SK-N-SH (cell line): Measurements from ENCODE around the gene ARL6IP5. TPM values are rescaled to one million over a fixed set of nuclear protein-coding genes. Genes with fewer than 3 reads are reported as not detected.
A peak's percentile ranks its signal among the peaks of the same experiment; 100 is the strongest.

Experiments
- CTCF ChIA-PET: fragments of 300-600, 350-600 bp; formaldehyde crosslinking; extraction: SDS; loops from one replicate; lab custom pipeline; 2021; lab: Yijun Ruan, JAX
- POLR2A ChIA-PET: fragments of 350-600 bp; sonication (Branson Sonifier 250); formaldehyde crosslinking; extraction: SDS; loops from one replicate; lab custom pipeline; 2020; ENCODE audit warnings: antibody characterized with exemption, inconsistent platforms; lab: Yijun Ruan, JAX
- DNase-seq: peaks from one replicate; pipeline ENCODE4 v3.0.0; 2012
- H2AFZ ChIP-seq: fragments of 200-600 bp; sonication (generic); 2 replicates; pipeline ENCODE4 v1.8.1; 2016; ENCODE audit warnings: antibody characterized with exemption, mild to moderate bottlenecking, low read depth
- H3F3A ChIP-seq: fragments of 200-600 bp; sonication (generic); replicated peaks from 2 replicates; pipeline ENCODE3; 2016; ENCODE audit warnings: antibody characterized with exemption, mild to moderate bottlenecking; ENCODE audit not compliant: insufficient read depth
- H3K27ac ChIP-seq, 2 experiments: fragments of 200-500 bp in 1 of 2; fragments of 200-600 bp in 1 of 2; sonication (Bioruptor generic) in 1 of 2; sonication (generic), shearing (Covaris generic) in 1 of 2; 2 replicates each; pipeline versions ENCODE4 v1.5.1 to v1.6.1; 2014 to 2016; ENCODE audit warnings: low read depth in 2 of 2, inconsistent platforms in 1 of 2, low read length in 1 of 2, mild to moderate bottlenecking in 1 of 2, mixed read lengths in 1 of 2
- H3K27me3 ChIP-seq: fragments of 200-600 bp; sonication (generic), shearing (Covaris generic); 2 replicates; pipeline ENCODE4 v1.6.1; 2016; ENCODE audit warnings: mixed run types; ENCODE audit not compliant: insufficient read depth
- H3K36me3 ChIP-seq, 2 experiments: fragments of 200-500 bp in 1 of 2; fragments of 200-600 bp in 1 of 2; sonication (Bioruptor generic) in 1 of 2; sonication (generic) in 1 of 2; replicated peaks in 1 of 2; 2 replicates each; pipeline versions ENCODE3 to v1.5.1; 2014 to 2016; ENCODE audit warnings: low read length in 1 of 2, mild to moderate bottlenecking in 1 of 2; ENCODE audit not compliant: insufficient read depth in 2 of 2, control insufficient read depth in 1 of 2
- H3K4me1 ChIP-seq, 2 experiments: fragments of 200-500 bp in 1 of 2; fragments of 200-600 bp in 1 of 2; sonication (Bioruptor generic) in 1 of 2; sonication (generic), shearing (Covaris generic) in 1 of 2; 2 replicates each; pipeline versions ENCODE4 v1.5.1 to v1.6.1; 2014 to 2016; ENCODE audit warnings: low read depth in 1 of 2, low read length in 1 of 2, mixed run types in 1 of 2; ENCODE audit not compliant: insufficient read depth in 2 of 2, control insufficient read depth in 1 of 2
- H3K4me2 ChIP-seq: fragments of 200-600 bp; sonication (generic), shearing (Covaris generic); 2 replicates; pipeline ENCODE4 v1.6.1; 2017; ENCODE audit warnings: mixed run types
- H3K4me3 ChIP-seq, 2 experiments: fragments of 200-500 bp in 1 of 2; fragments of 200-600 bp in 1 of 2; sonication (Bioruptor generic) in 1 of 2; sonication (generic), shearing (Covaris generic) in 1 of 2; 2 replicates each; pipeline versions ENCODE4 v1.5.1 to v1.8.1; 2014 to 2016; ENCODE audit warnings: low read depth in 2 of 2, inconsistent platforms in 1 of 2, low read length in 1 of 2, mild to moderate bottlenecking in 1 of 2, mixed read lengths in 1 of 2, moderate library complexity in 1 of 2
- H3K79me2 ChIP-seq: fragments of 200-600 bp; sonication (generic); 2 replicates; pipeline ENCODE4 v1.8.1; 2017; ENCODE audit warnings: mild to moderate bottlenecking; ENCODE audit not compliant: insufficient read depth
- H3K9ac ChIP-seq: fragments of 200-600 bp; sonication (generic); 2 replicates; pipeline ENCODE4 v1.6.1; 2017; ENCODE audit warnings: mixed run types
- H3K9me2 ChIP-seq: fragments of 200-600 bp; sonication (generic); 2 replicates; pipeline ENCODE4 v1.6.1; 2017; ENCODE audit warnings: mixed run types
- H3K9me3 ChIP-seq: fragments of 200-600 bp; sonication (generic); 2 replicates; pipeline ENCODE4 v1.6.1; 2017; ENCODE audit warnings: mixed run types, mild to moderate bottlenecking, moderate library complexity
- H4K20me1 ChIP-seq: fragments of 200-600 bp; sonication (generic); 2 replicates; pipeline ENCODE4 v1.6.1; 2017; ENCODE audit warnings: mild to moderate bottlenecking, mixed run types; ENCODE audit not compliant: insufficient read depth
- FOSL2 ChIP-seq: IDR thresholded peaks from 2 replicates; pipeline ENCODE4 v1.4.0; 2012; ENCODE audit warnings: low read depth, mild to moderate bottlenecking, moderate library complexity, borderline replicate concordance
- POLR2AphosphoS5 ChIP-seq: IDR thresholded peaks from 2 replicates; pipeline ENCODE4 v1.6.1; 2012; ENCODE audit warnings: low read depth, low read length
- RXRA ChIP-seq: IDR thresholded peaks from 2 replicates; pipeline ENCODE4 v1.4.0; 2012; ENCODE audit warnings: low read depth, mild to moderate bottlenecking, borderline replicate concordance
- TAF1 ChIP-seq: IDR thresholded peaks from 2 replicates; pipeline ENCODE4 v1.6.1; 2012; ENCODE audit warnings: low read depth, mild to moderate bottlenecking, low read length, moderate library complexity, borderline replicate concordance
- WGBS: methylation state at CpG from one replicate; pipeline ENCODE4 v1.1.6; 2017; ENCODE audit warnings: low lambda C conversion rate; 5-methylcytosine and 5-hydroxymethylcytosine counted together
- polyA plus RNA-seq, 3 experiments: library from polyadenylated mRNA; depleted of rRNA; stranded (reverse); fragments of >200 nt; gene quantifications; 2 replicates each; pipeline ENCODE4 v1.2.3, GENCODE V29; 2012

The ARL6IP5 gene
- polyA plus RNA-seq, 1 of the 3 experiments (the other 2 are of a cell fraction) = 64.6 TPM

- peak overlapping the region; percentile 86; the same call in 1 of the 2 replicates for H3K9ac ChIP-seq
- peaks cover 0 to 18% of the 10 kb centered on the region in 2 experiments for H3K36me3 ChIP-seq
- peak overlapping the region in 1 of 2 experiments; percentile 93; a peak in 2 of 4 replicates for H3K4me3 ChIP-seq
- WGBS = 99% methylated on average over 3 of the region's 3 CpGs
- no peak overlapping the region for H2AFZ ChIP-seq
- H4K20me1 ChIP-seq = peaks cover 34% of the 10 kb centered on the region
- TF ChIP-seq RXRA = no peak
- no peak for TF ChIP-seq TAF1
- TF ChIP-seq, all 33 proteins: peak for 0
- Histone ChIP-seq H3K27ac (peak overlapping the region; percentile 4 to 94; a peak in 2 of 4 replicates), H3K9me3 (no peaks in the 10 kb centered on the region), H3K4me2 (peak overlapping the region; percentile 72), H3K79me2 (peaks cover 74% of the 10 kb centered on the region), H3F3A (peaks cover 42% of the 10 kb centered on the region), H3K9me2 (no peaks in the 10 kb centered on the region), H3K27me3 (no peaks in the 10 kb centered on the region), H3K4me1 (peaks cover 28 to 47% of the 10 kb centered on the region in 2 experiments)
- no peak for DNase-seq
- ChIA-PET CTCF (interaction anchor here (0.7 to 1.3 kb wide), 2 partner anchors 33 to 409 kb away, joined by 3 to 8 read pairs; no protein-coding TSS in a partner anchor), POLR2A (no interaction called here)
Observed at GRCh38 chr3:69087030-69087791, 2.5 kb downstream of the ARL6IP5 start.

GRCh38 chr3:69088063-69088462 lies 3.3 kb downstream of the ARL6IP5 start:
- ChIA-PET POLR2A (no interaction called here), CTCF (interaction anchor here (0.7 kb wide), 1 partner anchor 408 kb away, joined by 3 read pairs; no protein-coding TSS in a partner anchor)
- peak overlapping the region; percentile 72 for H3K4me2 ChIP-seq
- H3K9ac ChIP-seq = no peak overlapping the region
- no peaks in the 10 kb centered on the region for H3K9me2 ChIP-seq
- H3K79me2 ChIP-seq = peaks cover 82% of the 10 kb centered on the region
- H3K36me3 ChIP-seq = peaks cover 0 to 23% of the 10 kb centered on the region in 2 experiments
- DNase-seq = no peak
- TF ChIP-seq RXRA = no peak
- no peaks in the 10 kb centered on the region for H3K27me3 ChIP-seq
- no peak overlapping the region for H2AFZ ChIP-seq
- H3K4me3 ChIP-seq = no peak overlapping the region
- H3K27ac ChIP-seq = 0 out of 4 replicates have a peak overlapping the region, but pooled peaks of 1 of the 2 experiments have one; percentile 0
- WGBS = 61% methylated on average over 2 of the region's 2 CpGs
- H3K9me3 ChIP-seq = no peaks in the 10 kb centered on the region
- H3F3A ChIP-seq = peaks cover 33% of the 10 kb centered on the region
- peaks cover 28 to 38% of the 10 kb centered on the region in 2 experiments for H3K4me1 ChIP-seq
- H4K20me1 ChIP-seq = peaks cover 35% of the 10 kb centered on the region

- no peak for DNase-seq
- Histone ChIP-seq H3K27me3 (no peaks in the 10 kb centered on the region), H3K9me2 (no peaks in the 10 kb centered on the region), H3K4me3 (no peak overlapping the region), H3K36me3 (peaks cover 0 to 23% of the 10 kb centered on the region in 2 experiments), H3K4me2 (peak overlapping the region; percentile 43), H3K79me2 (peaks cover 93% of the 10 kb centered on the region), H4K20me1 (peaks cover 44% of the 10 kb centered on the region), H3F3A (peaks cover 31% of the 10 kb centered on the region), H3K9ac (no peak overlapping the region; the same call in 1 of the 2 replicates), H3K4me1 (peaks cover 15 to 35% of the 10 kb centered on the region in 2 experiments), H3K9me3 (no peaks in the 10 kb centered on the region), H3K27ac (peak overlapping the region in 1 of 2 experiments; percentile 32; a peak in 2 of 4 replicates), H2AFZ (no peak overlapping the region)
- WGBS = 60% methylated on average over 3 of the region's 3 CpGs
- POLR2A ChIA-PET = no interaction called here
- CTCF ChIA-PET = interaction anchor here (0.6 to 0.7 kb wide), 2 partner anchors 702 to 1814 kb away, joined by 3 read pairs; no protein-coding TSS in a partner anchor
- TF ChIP-seq POLR2AphosphoS5 (no peak), FOSL2 (peak; percentile 21; the same call in 1 of the 2 replicates)
Observed at GRCh38 chr3:69090021-69090420, 5.3 kb downstream of the ARL6IP5 start.
